Stromal cell of bone marrow (primary cell): Measurements from ENCODE around the gene YIF1A.
"Not testable (repeated sequence)": the region's sequence is repeated elsewhere in the genome, so short reads cannot be mapped to it uniquely, and the experiment has no call there.

Experiments used
- DNase-seq: peaks from one replicate; pipeline ENCODE4 v3.0.0-alpha.2; 2012; ENCODE audit warnings: low read depth

YIF1A gene

DNA sequence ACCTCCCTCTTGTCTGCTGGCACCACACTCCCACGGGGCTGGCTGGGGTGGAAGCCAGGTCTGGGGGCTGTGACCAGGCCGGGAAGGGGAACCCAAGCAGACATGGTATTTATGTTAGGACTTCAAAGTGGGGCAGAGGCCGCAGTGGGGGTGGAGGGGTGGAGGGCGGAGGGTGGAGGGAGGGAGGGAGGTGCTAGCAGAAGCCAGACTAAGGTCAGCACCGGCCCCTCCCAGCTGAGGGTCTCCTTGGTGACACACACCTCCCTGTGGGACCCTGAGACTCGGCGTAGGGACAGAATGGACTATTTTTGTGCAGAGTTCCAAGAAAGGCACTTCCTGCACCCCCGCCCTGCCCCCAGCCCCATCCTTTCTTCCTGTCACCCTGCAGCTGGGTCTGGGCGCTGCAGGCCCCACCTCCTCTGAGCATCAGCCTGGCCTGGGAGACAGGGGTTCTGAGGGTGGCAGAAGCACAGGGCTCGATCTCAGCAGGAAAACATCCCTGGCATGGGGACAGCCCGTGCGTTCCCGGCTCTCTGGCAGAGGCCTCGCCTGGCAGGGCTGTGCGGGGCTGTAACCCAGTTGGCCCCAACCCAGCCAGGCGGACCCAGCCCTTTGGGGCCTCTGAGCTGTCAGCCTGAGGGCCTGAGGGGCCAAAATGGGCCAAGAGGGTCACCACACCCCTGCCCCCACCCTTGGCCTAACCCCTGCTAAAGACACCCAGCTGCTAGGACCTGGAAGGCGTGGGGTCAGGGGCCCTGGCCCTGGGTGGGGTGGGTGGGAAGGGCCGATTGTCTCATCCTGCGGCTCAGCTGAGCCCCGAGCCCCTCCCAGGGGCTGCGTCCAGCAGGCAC lies 37.5 kb upstream of the YIF1A start:
- no peak for DNase-seq

DNA sequence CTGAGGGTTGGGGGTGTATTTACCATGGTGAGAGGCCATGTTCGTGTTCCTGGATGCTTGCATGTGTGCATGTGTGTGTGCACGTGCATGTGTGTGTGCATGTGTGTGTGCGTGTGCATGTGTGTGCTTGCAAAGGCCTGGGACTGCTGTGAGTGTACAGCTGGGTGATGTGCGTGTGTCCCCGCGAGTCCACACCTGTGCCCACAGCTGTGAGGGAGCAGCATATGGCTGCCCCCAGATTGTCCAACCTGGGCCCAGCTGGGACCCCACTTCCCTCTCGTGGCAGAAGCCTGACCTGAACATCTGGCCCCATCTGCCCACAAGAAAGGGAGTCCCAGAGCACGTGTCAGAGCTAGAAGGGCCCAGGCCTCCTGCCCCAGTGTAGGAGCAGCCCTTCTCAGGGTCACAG lies 36.3 kb upstream of the YIF1A start:
- DNase-seq = no peak

DNA sequence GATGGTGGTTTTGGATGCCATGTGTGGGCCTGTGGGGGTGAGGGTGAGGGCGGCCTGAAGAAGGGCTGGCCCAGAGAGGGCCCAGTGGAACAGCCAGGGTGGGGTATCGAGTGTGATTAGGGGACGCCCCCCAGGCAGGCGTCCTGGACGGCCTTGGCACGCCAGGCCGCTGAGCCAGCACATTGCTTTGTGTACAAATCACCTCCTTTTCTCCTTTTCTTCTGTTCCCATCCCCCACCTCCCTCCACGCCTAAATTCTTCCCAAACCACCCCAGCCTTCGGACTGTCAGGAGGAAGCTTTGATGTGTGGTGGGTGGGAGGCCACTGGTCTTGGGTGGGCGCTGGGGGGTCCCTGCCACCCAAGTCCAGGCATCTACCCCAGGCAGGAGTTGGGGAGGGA lies 35.7 kb upstream of the YIF1A start:
- no peak for DNase-seq

DNA sequence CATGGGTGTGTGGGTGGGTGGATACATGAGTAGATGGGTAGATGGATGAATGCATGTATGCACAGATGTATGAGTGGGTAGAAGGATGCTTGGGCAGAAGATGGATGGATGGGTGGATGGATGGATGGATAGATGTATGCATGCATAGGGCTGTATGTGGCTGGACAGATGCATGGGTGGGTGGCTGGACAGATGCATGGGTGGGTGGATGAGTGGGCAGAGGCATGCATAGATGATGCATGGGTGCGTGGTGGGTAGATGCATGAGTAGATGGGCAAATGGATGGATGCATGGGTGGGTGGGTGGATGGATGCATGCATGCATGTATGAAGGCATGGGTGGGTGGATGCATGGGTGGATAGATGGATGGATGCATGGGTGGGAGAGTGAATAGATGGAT lies 34.7 kb upstream of the YIF1A start:
- DNase-seq = no peak

DNA sequence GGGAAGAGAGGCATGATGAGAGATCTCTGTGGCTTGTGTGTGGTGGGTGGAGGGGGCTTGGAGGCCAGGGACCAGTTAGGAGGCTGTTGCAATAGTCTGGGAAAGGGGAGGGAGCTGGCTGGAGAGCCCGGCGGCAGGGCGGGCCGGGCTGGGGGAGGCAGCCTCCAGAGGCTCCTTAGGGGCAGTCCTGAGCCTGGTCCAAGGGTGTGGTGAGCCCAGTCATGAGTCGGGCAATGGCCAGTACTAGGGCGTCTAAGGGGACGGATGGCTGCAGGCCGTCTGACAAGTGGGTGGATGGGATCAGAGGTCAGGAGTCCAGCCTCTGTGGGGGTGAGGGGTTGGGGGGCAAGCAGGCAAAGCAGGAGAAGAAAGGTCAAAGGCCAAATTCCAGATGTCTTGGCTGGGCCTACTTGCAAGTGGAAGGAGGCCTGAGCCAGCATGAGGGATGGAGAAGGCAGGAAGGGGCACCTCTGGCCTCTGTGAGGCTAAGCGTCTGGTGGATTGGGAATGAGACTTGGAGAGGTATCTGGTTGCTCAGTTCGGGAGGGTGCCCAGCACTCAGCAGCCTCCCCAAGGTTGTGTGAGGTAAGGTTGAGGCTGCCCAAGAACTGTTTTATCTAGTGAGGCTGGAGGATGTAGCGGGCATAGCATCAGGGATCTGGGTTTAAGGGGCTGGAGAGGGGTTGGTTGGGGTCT lies 33.9 kb upstream of the YIF1A start:
- peak; percentile 84 for DNase-seq

DNA sequence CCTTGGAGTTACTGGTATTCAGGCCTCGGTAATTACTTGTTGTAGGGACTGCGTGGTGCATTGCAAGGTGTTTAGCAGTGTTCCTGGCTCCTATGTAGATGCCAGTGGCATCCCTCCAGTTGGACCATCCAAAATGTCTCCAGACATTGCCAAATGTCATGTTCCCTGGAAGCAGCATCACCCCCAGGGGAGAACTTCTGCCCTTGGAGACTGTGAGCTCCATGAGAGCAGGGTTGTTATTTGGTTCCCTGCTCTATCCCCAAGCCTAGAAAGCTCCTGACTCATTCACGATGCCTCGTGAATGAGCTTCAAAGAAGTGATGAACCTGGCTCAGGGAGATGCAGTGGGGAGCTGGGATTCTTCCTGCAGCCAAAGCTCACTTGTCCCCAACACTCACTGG lies 32.7 kb upstream of the YIF1A start:
- no peak for DNase-seq

DNA sequence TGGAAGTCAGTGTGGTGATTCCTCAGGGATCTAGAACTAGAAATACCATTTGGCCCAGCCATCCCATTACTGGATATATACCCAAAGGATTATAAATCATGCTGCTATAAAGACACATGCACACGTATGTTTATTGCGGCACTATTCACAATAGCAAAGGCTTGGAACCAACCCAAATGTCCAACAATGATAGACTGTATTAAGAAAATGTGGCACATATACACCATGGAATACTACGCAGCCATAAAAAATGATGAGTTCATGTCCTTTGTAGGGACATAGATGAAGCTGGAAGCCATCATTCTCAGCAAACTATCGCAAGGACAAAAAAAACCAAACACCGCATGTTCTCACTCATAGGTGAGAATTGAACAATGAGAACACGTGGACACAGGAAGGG lies 31.8 kb upstream of the YIF1A start:
- not testable (repeated sequence) for DNase-seq

DNA sequence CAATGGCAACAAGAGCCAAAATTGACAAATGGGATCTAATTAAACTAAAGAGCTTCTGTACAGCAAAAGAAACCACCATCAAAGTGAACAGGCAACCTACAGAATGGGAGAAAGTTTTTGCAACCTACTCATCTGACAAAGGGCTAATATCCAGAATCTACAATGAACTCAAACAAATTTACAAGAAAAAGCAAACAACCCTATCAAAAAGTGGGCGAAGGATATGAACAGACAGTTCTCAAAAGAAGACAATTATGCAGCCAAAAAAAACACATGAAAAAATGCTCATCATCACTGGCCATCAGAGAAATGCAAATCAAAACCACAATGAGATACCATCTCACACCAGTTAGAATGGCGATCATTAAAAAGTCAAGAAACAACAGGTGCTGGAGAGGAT lies 31.3 kb upstream of the YIF1A start:
- not testable (repeated sequence) for DNase-seq

DNA sequence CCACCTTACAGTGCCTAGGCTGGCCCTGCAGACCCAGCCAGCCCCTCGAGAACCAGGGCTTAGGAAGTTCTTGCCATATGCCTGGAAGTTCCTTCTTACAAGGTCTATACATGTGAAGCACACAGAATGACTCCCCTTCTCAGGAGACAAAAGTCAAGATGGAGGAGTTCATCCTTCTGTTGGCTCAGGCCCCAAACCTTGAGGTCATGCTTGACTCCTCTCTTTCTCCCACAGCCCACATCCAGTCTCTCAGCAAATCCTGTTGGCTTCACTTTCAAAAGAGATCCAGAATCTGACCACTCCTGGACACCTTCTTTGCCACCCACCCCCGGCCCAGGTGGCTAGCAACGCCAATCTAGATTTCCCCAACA lies 29.6 kb upstream of the YIF1A start:
- DNase-seq = no peak

DNA sequence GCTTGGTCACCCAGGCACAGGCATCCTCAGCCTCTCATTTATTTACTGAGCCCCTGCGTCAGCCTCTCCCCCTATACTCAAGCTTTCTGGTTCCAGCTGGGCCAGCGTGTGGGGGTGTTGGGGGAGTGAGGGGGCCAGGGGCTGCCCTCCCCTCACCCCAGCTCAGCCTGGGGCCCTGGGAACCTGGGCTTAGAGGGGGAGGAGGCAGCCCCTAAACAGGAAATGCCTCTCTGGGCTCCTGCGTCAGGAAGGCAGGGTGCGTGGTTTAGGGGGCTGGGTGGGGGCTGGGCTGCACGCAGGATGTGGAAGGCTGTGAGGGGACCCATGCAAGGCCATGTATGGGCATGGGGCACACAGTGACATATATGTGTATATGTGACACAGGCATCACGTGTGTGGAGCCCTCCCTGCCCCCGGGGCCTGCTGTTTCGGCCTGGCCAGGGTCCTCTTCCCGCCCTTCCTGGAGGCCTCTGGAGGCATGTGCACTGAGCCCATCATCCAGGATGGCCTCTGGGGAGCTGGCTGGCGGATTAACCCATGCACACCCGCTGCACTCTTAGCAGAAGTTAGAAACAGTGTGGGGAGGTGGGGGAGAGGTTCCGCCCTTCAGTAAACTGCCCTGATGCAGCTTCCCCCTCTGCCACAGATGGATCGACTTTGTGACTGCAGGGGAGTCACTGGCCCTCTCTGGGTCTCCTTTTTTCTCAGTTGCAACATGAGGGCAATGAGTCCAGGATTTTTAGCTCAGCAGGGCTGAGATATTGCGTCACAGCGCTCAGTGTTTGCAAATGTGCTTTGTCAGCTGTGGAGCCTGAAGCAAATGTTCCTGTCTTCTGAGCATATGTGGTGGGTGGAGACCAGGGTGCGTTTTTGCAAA lies 29.0 kb upstream of the YIF1A start:
- DNase-seq = peak; percentile 80

DNA sequence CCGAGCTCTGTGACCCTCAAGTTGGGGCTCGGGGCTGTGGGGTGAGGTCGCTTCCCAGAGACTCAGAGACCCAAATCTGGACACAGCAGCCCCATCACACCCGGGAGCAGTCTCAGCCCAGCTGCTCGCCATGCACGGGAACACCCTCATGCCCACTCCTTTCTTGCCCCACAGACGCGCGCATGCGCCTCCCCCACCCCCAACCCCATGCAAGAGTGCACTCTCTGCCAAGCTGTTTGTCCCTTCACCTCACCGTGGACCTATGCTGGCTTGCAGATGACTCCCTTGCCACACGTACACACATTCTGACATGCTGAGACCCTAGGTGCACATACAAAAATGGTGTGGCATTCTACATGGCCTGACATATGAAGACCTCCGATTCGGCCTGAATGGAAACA lies 28.4 kb upstream of the YIF1A start:
- no peak for DNase-seq

DNA sequence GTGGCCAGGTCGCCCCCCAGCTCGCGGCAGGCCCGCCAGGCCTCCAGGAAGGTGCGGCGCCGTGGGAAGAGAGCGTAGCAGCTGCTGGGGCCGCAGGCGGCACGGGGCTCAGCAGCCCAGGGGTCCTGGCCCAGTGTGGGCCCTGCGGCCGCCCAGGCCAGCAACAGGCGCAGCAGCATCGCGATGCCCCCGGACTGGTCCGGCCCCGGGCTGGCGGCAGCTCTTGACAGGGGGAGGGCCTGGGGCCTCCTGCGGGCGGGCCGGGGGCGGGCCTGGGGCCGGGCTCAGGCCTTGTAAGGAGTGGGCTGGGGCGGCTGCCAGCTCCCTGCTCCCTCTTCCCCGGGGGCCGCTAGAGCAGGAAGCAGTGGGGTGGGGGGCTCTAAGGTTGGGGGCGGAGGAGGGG lies 27.9 kb upstream of the YIF1A start, which contains the start of gene CD248:
Gene CD248 (minus strand): TSS at position 196 of the 403 bp plus-strand sequence. CDS start 17 bp downstream, at position 179.
- DNase-seq = peak; percentile 67

DNA sequence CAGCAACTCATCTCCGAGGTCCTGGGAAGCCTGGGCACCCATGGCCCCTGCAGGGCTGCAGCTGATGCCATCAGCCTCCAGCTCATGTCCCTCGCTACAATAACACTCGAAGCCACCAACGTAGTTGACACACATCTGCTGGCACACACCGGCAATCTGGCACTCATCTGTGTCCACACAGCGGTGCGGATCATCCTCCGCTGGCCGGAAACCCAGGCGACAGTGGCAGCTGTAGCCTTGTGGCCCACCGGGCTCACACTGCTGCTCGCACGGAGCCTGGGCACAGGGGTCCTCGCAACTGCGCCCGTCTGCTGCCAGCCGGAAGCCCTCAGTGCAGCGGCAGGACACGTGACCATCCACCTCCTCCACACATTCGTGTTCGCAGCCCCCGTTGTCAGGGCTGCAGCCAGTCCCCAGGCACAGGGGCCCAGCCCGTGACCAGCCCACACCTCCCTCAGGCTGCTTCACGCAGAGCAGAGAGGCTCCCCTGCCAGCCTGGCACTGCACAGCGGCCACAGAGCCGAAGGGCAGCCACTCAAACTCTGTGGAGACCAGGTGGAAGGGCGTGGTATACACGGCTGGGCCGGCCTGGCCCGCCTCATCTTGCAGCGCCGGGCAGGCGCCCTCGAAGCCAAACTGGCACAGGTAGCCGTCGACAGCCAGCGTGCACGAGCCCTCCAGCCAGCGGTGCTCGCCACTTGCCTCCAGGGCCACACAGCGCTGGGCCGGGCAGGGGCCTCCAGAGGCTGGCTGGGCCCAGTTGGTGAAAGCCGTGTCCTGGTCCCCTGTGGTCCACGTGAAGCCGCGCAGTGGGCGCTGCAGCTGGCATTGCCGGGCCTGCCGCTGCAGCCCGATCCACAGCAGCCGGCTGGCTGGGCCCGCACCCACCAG lies 27.2 kb upstream of the YIF1A start:
- no peak for DNase-seq

DNA sequence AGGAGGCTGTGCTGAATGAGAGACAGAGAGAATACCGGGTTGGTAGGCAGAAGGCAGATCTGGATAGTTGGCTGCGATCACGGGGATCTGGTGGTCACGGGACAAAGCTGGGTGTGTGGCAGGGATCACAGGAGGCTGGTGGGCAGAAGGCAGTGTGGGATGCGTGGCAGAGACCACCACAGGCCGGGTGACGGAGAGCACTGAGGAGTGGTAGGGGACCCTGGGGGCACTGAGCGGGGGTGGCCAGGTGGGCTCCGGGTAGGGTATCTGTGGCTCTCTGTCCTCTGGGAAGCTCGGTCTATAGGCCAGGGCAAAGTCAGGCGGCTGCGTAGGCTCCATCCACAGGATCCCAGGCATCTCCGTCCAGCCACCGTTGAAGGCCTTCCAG lies 26.5 kb upstream of the YIF1A start:
- no peak for DNase-seq

DNA sequence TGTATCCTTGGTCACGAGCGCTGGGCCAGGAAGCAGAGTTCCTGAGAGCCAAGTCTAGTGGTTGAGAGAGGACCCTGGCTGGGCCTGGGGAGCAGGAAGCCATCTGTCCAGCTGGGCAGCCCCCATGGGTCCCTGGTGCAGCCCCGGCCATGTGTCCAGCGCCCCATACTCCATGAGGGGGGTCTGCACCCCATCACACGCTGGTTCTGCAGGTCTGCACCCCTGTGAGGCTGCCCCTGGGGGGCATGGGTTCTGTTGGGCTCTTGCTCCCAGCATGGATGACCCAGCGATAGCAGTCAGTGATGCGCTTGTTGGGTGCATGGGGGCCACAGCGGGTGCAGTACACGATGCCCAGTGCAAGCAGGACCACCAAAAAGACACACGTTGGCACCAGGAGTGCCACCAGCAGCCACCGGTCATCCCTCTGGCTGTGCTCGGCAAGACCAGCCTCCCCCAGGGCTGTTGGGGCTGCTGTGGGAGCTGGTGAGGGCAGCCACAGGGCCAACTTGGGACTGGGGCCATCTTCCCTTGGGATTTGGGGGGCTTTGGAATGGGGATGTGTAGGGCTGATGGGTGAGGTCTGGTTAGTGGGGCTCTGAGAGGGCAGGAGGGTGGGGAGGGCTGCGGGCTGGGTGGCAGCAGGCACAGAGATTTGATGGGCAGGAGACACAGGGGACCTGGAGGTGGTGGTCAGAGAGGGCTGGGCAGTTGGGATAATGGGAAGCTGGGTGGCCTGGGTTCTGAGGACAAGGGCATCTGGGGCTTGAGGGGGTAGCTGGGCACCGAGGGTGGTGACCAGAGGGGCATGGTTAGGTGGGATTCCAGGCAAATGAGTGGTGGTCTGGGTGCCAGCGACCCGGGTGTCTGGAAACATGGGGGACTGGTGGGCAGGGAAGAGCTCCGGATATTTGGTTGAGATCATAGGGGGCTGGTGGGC lies 25.9 kb upstream of the YIF1A start:
- no peak for DNase-seq

DNA sequence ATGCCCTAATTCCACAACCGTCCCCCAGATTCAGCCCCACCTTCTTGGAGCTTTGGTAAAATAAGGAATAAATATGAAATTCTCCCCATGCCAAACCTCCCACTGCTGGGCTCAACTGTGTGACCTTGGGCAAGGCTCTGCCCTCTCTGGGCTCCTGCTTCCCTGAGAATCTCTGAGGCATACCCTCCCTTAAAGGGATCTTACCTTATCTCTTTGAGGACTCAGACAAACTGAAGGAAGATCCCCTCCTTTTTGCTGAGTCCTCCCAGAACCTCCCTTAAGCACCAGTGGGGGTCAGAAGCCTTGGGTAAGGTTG lies 25.2 kb upstream of the YIF1A start:
- DNase-seq = no peak

DNA sequence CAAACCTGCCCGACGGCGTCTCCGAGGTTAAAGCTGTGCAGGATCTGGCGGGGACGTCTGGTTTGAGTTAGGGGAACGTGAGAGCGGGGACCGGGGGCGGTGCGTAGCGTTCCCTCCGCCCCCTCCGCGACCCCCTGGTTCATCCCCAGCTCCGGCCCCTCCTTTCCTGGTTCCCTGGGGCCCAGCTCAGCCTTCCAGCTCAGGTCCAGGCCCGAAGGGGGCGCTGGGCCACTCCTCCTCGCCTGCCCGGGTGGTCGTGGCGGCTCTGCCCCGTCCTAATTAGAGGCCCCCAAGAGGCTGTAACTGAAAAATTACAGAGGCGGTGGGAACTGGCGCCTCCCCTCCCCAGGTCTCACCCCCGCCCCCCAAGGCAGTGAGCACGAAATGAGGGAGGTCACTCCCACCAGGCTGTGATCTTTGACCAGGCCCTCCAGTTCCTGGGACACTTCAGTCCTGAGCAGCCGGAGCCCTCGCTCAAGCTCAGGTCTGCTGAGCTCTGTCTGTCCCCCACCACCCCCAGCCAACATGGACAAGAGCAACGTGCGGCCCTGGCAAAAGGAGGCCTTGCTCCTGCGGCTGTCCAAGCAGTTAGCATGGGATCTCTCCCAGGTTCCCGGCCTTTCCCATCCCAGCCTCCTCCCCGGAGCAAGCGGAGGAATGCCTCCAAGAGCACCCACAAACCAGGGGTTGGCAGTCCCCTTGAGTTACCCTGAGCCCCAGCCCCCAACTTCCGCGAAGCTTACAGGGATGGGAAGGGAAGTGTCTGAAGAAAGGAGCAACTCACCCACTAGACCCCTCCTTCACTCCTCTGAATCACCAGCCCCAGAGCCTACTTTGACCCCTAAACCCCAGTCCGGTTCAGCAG lies 24.6 kb upstream of the YIF1A start:
- DNase-seq = no peak

DNA sequence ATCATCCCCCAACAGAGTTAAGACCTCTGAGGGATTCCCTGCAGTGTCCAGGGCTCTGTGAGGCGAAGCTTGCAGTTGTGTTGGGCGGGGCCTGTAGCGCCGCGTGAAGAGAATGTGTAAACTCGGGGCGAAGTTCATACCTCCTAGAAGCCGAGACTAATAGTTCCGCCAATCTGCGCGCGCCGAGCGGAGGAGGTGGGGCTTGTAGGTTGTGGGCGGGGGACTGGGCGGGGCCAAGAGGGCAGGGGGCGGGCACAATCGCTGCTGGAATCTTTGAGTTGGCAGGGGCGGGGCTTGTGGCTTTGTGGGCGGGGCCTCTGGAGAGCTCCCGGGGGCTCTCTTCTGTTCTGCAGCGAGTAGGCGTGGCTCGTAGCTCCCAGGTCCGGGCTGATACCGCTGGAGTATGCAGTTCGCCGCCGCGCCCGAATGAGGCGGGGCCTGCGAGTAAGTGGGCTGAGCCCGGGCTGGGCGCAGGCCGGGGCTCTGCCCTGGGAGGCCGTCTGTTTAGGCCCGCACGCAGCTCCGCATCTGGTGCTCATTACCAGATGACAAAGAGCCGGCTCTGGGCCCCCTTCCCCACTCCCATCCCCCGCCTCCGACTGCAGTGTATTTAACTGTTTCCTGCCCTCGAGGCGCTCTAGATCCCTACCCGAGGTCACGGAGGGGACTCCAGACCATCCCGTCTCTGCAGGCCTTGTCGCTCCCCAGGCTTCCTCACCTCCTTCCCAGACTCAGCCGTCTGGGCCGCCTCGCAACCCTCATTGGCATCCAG lies 23.8 kb upstream of the YIF1A start:
- DNase-seq = peak; percentile 99
